IPS DF 6.9 (cell line): ENCODE data around the gene DIS3L.
A peak's percentile ranks its signal among the peaks of the same experiment; 100 is the strongest.
"Not testable (repeated sequence)": the region's sequence is repeated elsewhere in the genome, so short reads cannot be mapped to it uniquely, and the experiment has no call there.

Source experiments
- DNase-seq: peaks from one replicate; pipeline ENCODE4 v3.0.0-alpha.2; 2013; ENCODE audit warnings: low read depth, low spot score
- H3K27ac ChIP-seq: one replicate; pipeline ENCODE4 v1.5.1; 2013; ENCODE audit warnings: low read length, control low read depth
- H3K27me3 ChIP-seq: 2 replicates; pipeline ENCODE4 v1.6.1; 2013; ENCODE audit warnings: mild to moderate bottlenecking, low read length; ENCODE audit not compliant: control insufficient read depth, insufficient read depth
- H3K36me3 ChIP-seq: 2 replicates; pipeline ENCODE4 v1.6.1; 2013; ENCODE audit warnings: low read length; ENCODE audit not compliant: control insufficient read depth, insufficient read depth
- H3K4me1 ChIP-seq: 2 replicates; pipeline ENCODE4 v1.6.1; 2013; ENCODE audit warnings: low read length; ENCODE audit not compliant: control insufficient read depth, insufficient read depth
- H3K4me3 ChIP-seq: 2 replicates; pipeline ENCODE4 v1.5.1; 2013; ENCODE audit warnings: mild to moderate bottlenecking, low read length
- H3K9me3 ChIP-seq: 2 replicates; pipeline ENCODE4 v1.6.1; 2013; ENCODE audit warnings: low read length, inconsistent platforms; ENCODE audit not compliant: control insufficient read depth, insufficient read depth
- WGBS: extraction: QIAGEN DNeasy Blood & Tissue Kit; methylation state at CpG from one replicate; pipeline ENCODE4 v1.1.7; 2013; ENCODE audit warnings: mixed read lengths, missing lambda C conversion rate; ENCODE audit not compliant: insufficient read length, insufficient coverage; 5-methylcytosine and 5-hydroxymethylcytosine counted together

The DIS3L gene

GRCh38 chr15:66254089-66254950 is 39.0 kb upstream of the DIS3L start:
- DNase-seq: no peak
- WGBS: no CpG with 5 or more reads among the region's 36 CpGs
- Histone ChIP-seq H3K27ac (no peak overlapping the region), H3K9me3 (no peaks in the 10 kb centered on the region), H3K27me3 (peaks cover 41% of the 10 kb centered on the region), H3K36me3 (no peaks in the 10 kb centered on the region), H3K4me3 (peak overlapping the region; percentile 79; the same call in 1 of the 2 replicates), H3K4me1 (no peaks in the 10 kb centered on the region; the same call in 1 of the 2 replicates)

GRCh38 chr15:66254951-66255676 is 38.3 kb upstream of the DIS3L start:
- no CpG with 5 or more reads among the region's 19 CpGs for WGBS
- Histone ChIP-seq H3K27me3 (peaks cover 41% of the 10 kb centered on the region), H3K4me3 (peak overlapping the region; percentile 79; the same call in 1 of the 2 replicates), H3K9me3 (no peaks in the 10 kb centered on the region), H3K4me1 (no peaks in the 10 kb centered on the region; the same call in 1 of the 2 replicates), H3K36me3 (no peaks in the 10 kb centered on the region), H3K27ac (no peak overlapping the region)
- DNase-seq: no peak

- no peaks in the 10 kb centered on the region for H3K9me3 ChIP-seq
- no peaks in the 10 kb centered on the region for H3K4me1 ChIP-seq
- no peak overlapping the region for H3K4me3 ChIP-seq
- H3K27ac ChIP-seq: no peak overlapping the region
- WGBS: no CpG with 5 or more reads among the region's 3 CpGs
- no peak for DNase-seq
- peaks cover 34% of the 10 kb centered on the region for H3K27me3 ChIP-seq
- no peaks in the 10 kb centered on the region for H3K36me3 ChIP-seq
These were observed 36.7 kb upstream of the DIS3L start for GRCh38 chr15:66256692-66257091.

- no peaks in the 10 kb centered on the region for H3K4me1 ChIP-seq
- H3K36me3 ChIP-seq: no peaks in the 10 kb centered on the region
- no peak overlapping the region for H3K4me3 ChIP-seq
- no peak overlapping the region for H3K27ac ChIP-seq
- no peak for DNase-seq
- peaks cover 8% of the 10 kb centered on the region; the same call in 1 of the 2 replicates for H3K27me3 ChIP-seq
- H3K9me3 ChIP-seq: no peaks in the 10 kb centered on the region
- WGBS: no CpG with 5 or more reads among the region's 3 CpGs
These were observed 32.3 kb upstream of the DIS3L start for GRCh38 chr15:66261056-66261455.

GRCh38 chr15:66262837-66263236 is 30.5 kb upstream of the DIS3L start:
- not testable (repeated sequence) for H3K27ac ChIP-seq, H3K27me3 ChIP-seq, H3K36me3 ChIP-seq, DNase-seq, H3K9me3 ChIP-seq, H3K4me3 ChIP-seq, H3K4me1 ChIP-seq
- no CpG with 5 or more reads among the region's 1 CpG for WGBS

GRCh38 chr15:66264859-66265513 is 28.4 kb upstream of the DIS3L start:
- H3K9me3 ChIP-seq: no peaks in the 10 kb centered on the region; the same call in 1 of the 2 replicates
- no CpG with 5 or more reads among the region's 20 CpGs for WGBS
- no peak for DNase-seq
- H3K36me3 ChIP-seq: no peaks in the 10 kb centered on the region
- no peaks in the 10 kb centered on the region for H3K27me3 ChIP-seq
- no peak overlapping the region for H3K4me3 ChIP-seq
- H3K4me1 ChIP-seq: peaks cover 3% of the 10 kb centered on the region; the same call in 1 of the 2 replicates
- H3K27ac ChIP-seq: no peak overlapping the region

- Histone ChIP-seq H3K4me1 (peaks cover 3% of the 10 kb centered on the region; the same call in 1 of the 2 replicates), H3K4me3 (no peak overlapping the region), H3K27ac (no peak overlapping the region), H3K36me3 (no peaks in the 10 kb centered on the region), H3K27me3 (no peaks in the 10 kb centered on the region), H3K9me3 (no peaks in the 10 kb centered on the region; the same call in 1 of the 2 replicates)
- DNase-seq: no peak
- 100% methylated on average over 3 of the region's 13 CpGs for WGBS
These were observed 23.9 kb upstream of the DIS3L start for GRCh38 chr15:66269326-66270090.

GRCh38 chr15:66270932-66271331 is 22.4 kb upstream of the DIS3L start:
- WGBS: no CpG with 5 or more reads among the region's 6 CpGs
- Histone ChIP-seq H3K27ac (no peak overlapping the region), H3K36me3 (no peaks in the 10 kb centered on the region), H3K9me3 (no peaks in the 10 kb centered on the region; the same call in 1 of the 2 replicates), H3K27me3 (no peaks in the 10 kb centered on the region), H3K4me1 (peaks cover 3% of the 10 kb centered on the region; the same call in 1 of the 2 replicates), H3K4me3 (no peak overlapping the region)
- DNase-seq: no peak

GRCh38 chr15:66275352-66275751 is 18.0 kb upstream of the DIS3L start:
- Histone ChIP-seq H3K4me1 (no peaks in the 10 kb centered on the region), H3K27ac (no peak overlapping the region), H3K27me3 (no peaks in the 10 kb centered on the region), H3K4me3 (no peak overlapping the region), H3K9me3 (no peaks in the 10 kb centered on the region), H3K36me3 (no peaks in the 10 kb centered on the region)
- DNase-seq: no peak

GRCh38 chr15:66276546-66276945 is 16.8 kb upstream of the DIS3L start:
- Histone ChIP-seq H3K9me3 (no peaks in the 10 kb centered on the region), H3K4me3 (no peak overlapping the region), H3K27ac (no peak overlapping the region), H3K4me1 (no peaks in the 10 kb centered on the region), H3K36me3 (no peaks in the 10 kb centered on the region), H3K27me3 (no peaks in the 10 kb centered on the region)
- DNase-seq: no peak
- no CpG with 5 or more reads among the region's 3 CpGs for WGBS
